ENCODE data around the gene FEV.

- TF ChIP-seq POLR2A (IDR thresholded peaks at IDR 0.05) (no peak), CTCF (IDR thresholded peaks at IDR 0.05) (no peak), POLR2AphosphoS5 (IDR thresholded peaks at IDR 0.05) (no peak)
Measured at GRCh38 chr2:218995561-218995960, 10.6 kb upstream of the FEV start.
